Gastrocnemius medialis (tissue), 4 donors: ENCODE measurements around the gene GARIN5A. TPM values are rescaled to one million over a fixed set of nuclear protein-coding genes. Genes with fewer than 3 reads are reported as not detected.

Experiments used
- ATAC-seq, 2 donors: fragments of 150-250 bp; one replicate each; pipeline ENCODE4 v1.9.1; 2016
- DNase-seq, 2 donors: peaks; one replicate each; pipeline ENCODE4 v3.0.0-alpha.2; 2019
- H3K27ac ChIP-seq, 4 donors: fragments of 200-600 bp; sonication (generic); 1 replicate in 1 of 4; 2 replicates in 3 of 4; pipeline ENCODE4 v1.5.1; 2016 to 2018; ENCODE audit warnings: mild to moderate bottlenecking in 2 of 4, moderate library complexity in 1 of 4
- H3K27me3 ChIP-seq, 3 donors: fragments of 200-600 bp; sonication (generic) in 2 of 3; 1 replicate in 1 of 3; 2 replicates in 2 of 3; pipeline versions ENCODE4 v1.5.1 to v1.6.0; 2016 to 2019; ENCODE audit warnings: mild to moderate bottlenecking in 1 of 3, moderate library complexity in 1 of 3
- H3K36me3 ChIP-seq, 2 donors: fragments of 200-600 bp; sonication (generic) in 1 of 2; one replicate each; pipeline ENCODE4 v1.5.1; 2017 to 2018
- H3K4me1 ChIP-seq, 2 donors: fragments of 200-600 bp; sonication (generic) in 1 of 2; one replicate each; pipeline ENCODE4 v1.5.1; 2016 to 2017; ENCODE audit warnings: mild to moderate bottlenecking in 2 of 2
- H3K4me3 ChIP-seq, 4 donors: fragments of 200-600 bp; sonication (generic) in 3 of 4; 1 replicate in 1 of 4; 2 replicates in 3 of 4; pipeline ENCODE4 v1.5.1; 2016 to 2019; ENCODE audit warnings: mild to moderate bottlenecking in 2 of 4
- H3K9me3 ChIP-seq, 3 donors: fragments of 200-600 bp; sonication (generic) in 2 of 3; 1 replicate in 1 of 3; 2 replicates in 2 of 3; pipeline ENCODE4 v1.5.1; 2016 to 2019
- CTCF ChIP-seq, 5 experiments: fragments of 450-650 bp in 3 of 5; fragments of 200-600 bp in 2 of 5; sonication (generic) in 2 of 5; IDR thresholded peaks in 4 of 5; conservative IDR thresholded peaks in 1 of 5; 1 replicate in 4 of 5; 2 replicates in 1 of 5; pipeline ENCODE4 v1.5.1; 2016 to 2019; ENCODE audit warnings: antibody characterized with exemption in 5 of 5, mild to moderate bottlenecking in 3 of 5, moderate library complexity in 3 of 5
- POLR2A ChIP-seq, 2 donors: fragments of 450-650 bp; IDR thresholded peaks; one replicate each; pipeline ENCODE4 v1.6.1; 2017; ENCODE audit warnings: antibody characterized with exemption in 2 of 2, mild to moderate bottlenecking in 2 of 2, moderate library complexity in 2 of 2
- in situ Hi-C, 4 donors: fragments of 200-750 bp; cut with MboI; loops; one replicate each; pipeline versions ENCODE4 v1.15.0 to v1.8.0; 2017; ENCODE audit warnings: low sequenced_read_pairs in 4 of 4
- intact Hi-C: fragments of 100-400 bp; cut with DNase I; formaldehyde crosslinking; loops from one replicate; pipeline ENCODE4 v1.15.1; 2023; ENCODE audit warnings: low total_unique reads
- total RNA-seq, 4 donors: library from RNA; depleted of rRNA; stranded (reverse); fragments of >200 nt; gene quantifications; one replicate each; pipeline versions ENCODE4 v1.1.0 to v1.2.3, GENCODE V29; 2016

GARIN5A gene
- total RNA-seq, 4 donors from 2014 or later = 1.2 to 11.0 (median 1.9) TPM; not detected in 1

GRCh38 chr19:50498219-50499056 is 21.8 kb upstream of the GARIN5A start:
- H3K4me1 ChIP-seq = peaks cover 14 to 16% of the 10 kb centered on the region in 2 donors
- intact Hi-C loops = no loop called here
- H3K27me3 ChIP-seq = no peaks in the 10 kb centered on the region
- no peaks in the 10 kb centered on the region for H3K36me3 ChIP-seq
- H3K9me3 ChIP-seq = no peaks in the 10 kb centered on the region
- in situ Hi-C loops = no loop called here
- H3K27ac ChIP-seq = peak overlapping the region; percentile 97 to 100 (median 97)
- peak in 3 of 5 experiments; percentile 56 to 60 (median 57) for TF ChIP-seq CTCF (IDR thresholded peaks at IDR 0.05 in 4 of 5, conservative IDR thresholded peaks at IDR 0.05 in 1 of 5)
- no peak for TF ChIP-seq POLR2A (IDR thresholded peaks at IDR 0.05)
- peak overlapping the region; percentile 59 to 71 (median 63) for H3K4me3 ChIP-seq
- DNase-seq (no peak), ATAC-seq (no peak)

GRCh38 chr19:50497022-50497405 is 20.4 kb upstream of the GARIN5A start:
- DNase-seq (no peak), ATAC-seq (no peak)
- intact Hi-C loops = no loop called here
- H3K4me1 ChIP-seq = peaks cover 13 to 14% of the 10 kb centered on the region in 2 donors
- H3K4me3 ChIP-seq = peak overlapping the region; percentile 32 to 71 (median 63)
- H3K27ac ChIP-seq = peak overlapping the region; percentile 97 to 100 (median 97)
- no peaks in the 10 kb centered on the region for H3K27me3 ChIP-seq
- in situ Hi-C loops = no loop called here
- no peaks in the 10 kb centered on the region for H3K9me3 ChIP-seq
- no peaks in the 10 kb centered on the region for H3K36me3 ChIP-seq
- TF ChIP-seq POLR2A (IDR thresholded peaks at IDR 0.05) = no peak
- TF ChIP-seq CTCF (IDR thresholded peaks at IDR 0.05 in 4 of 5, conservative IDR thresholded peaks at IDR 0.05 in 1 of 5) = no peak

GRCh38 chr19:50496189-50497021 is 19.8 kb upstream of the GARIN5A start:
- in situ Hi-C loops (no loop called here), intact Hi-C loops (no loop called here)
- H3K36me3 ChIP-seq = no peaks in the 10 kb centered on the region
- DNase-seq (peak; percentile 44 to 84), ATAC-seq (peak; percentile 32 to 46)
- H3K9me3 ChIP-seq = no peaks in the 10 kb centered on the region
- peaks cover 8 to 11% of the 10 kb centered on the region in 2 donors for H3K4me1 ChIP-seq
- TF ChIP-seq CTCF (IDR thresholded peaks at IDR 0.05 in 4 of 5, conservative IDR thresholded peaks at IDR 0.05 in 1 of 5) (no peak), POLR2A (IDR thresholded peaks at IDR 0.05) (peak; percentile 34 to 42)
- peak overlapping the region; percentile 97 to 100 (median 97) for H3K27ac ChIP-seq
- peak overlapping the region in 3 of 4 donors; percentile 63 to 71 (median 63) for H3K4me3 ChIP-seq
- no peaks in the 10 kb centered on the region for H3K27me3 ChIP-seq

- intact Hi-C loops (no loop called here), in situ Hi-C loops (no loop called here)
- ATAC-seq (no peak), DNase-seq (no peak)
- Histone ChIP-seq H3K4me3 (no peak overlapping the region), H3K27me3 (no peaks in the 10 kb centered on the region), H3K4me1 (peaks cover 5 to 10% of the 10 kb centered on the region in 2 donors), H3K36me3 (no peaks in the 10 kb centered on the region), H3K9me3 (no peaks in the 10 kb centered on the region), H3K27ac (peak overlapping the region in 3 of 4 donors; percentile 97 to 100 (median 97))
- no peak for TF ChIP-seq CTCF (IDR thresholded peaks at IDR 0.05 in 4 of 5, conservative IDR thresholded peaks at IDR 0.05 in 1 of 5)
- TF ChIP-seq POLR2A (IDR thresholded peaks at IDR 0.05) = no peak
Measured at GRCh38 chr19:50495020-50495531, 18.4 kb upstream of the GARIN5A start.
